Measurements from ENCODE around the gene ANKS1A. TPM values are rescaled to one million over a fixed set of nuclear protein-coding genes. Genes with fewer than 3 reads are reported as not detected.

Gene ANKS1A
- polyA plus RNA-seq, 1 donor: 42.0 TPM

DNA sequence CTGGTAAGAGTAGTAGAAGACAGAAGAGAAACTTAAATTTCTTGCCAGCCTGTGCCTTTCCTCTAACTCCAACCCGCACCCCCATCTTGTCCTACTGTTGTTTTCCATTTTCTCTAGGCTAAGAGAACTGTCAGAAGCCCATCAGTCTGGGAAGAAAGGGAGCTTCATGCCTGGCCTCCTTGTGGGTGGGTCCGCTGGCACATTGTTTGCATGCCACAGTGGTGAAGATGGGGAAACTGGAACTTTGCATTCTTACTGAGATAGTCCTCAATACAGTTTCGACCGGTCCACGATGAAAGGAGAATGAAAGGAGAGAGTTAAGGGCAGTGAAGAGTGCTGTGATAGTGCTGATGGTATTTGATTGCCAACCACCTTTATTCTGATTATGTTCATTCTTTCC is 149.0 kb downstream of the ANKS1A start:
- DNase-seq: no peak

GRCh38 chr6:35040398-35040797 is 151.3 kb downstream of the ANKS1A start:
- DNase-seq: no peak

GRCh38 chr6:35041086-35041861 is 152.2 kb downstream of the ANKS1A start:
- no peak for DNase-seq

DNA sequence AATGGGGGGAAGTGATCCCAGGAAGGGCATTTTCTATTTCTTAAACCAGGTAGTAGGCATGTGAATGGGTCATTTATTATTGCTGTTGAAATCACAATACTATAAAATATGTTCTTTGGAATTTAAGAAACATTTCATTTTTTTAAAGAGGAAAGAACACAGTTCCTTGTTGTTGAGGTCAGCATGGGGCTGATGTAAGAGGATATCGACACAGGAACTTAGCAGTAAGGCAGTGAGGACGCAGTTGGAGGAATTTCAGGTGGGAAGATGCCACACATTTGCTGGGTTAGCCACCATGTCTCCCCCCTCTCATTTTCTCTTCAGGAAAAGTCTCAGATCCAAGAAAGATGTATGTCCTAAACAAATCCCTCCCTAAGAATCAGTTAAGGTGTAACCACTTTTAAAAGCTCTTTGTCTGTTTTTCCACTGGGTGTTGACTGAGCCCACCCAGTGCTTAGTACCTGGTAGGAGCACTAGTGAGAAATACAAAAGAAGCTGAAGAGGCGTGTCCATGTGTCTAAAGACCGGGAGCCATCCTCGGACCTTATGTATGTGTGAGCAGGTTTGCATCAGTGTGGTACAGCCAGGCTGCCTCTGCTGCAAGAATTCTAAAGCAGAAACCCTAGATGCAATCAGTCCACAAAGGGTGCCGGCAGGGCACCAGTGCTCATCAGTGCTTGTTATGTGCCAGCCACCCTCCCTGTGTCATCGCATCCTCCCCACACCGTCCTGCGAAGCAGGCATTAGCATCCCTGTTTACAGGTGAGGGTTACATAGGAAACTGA is 153.2 kb downstream of the ANKS1A start:
- DNase-seq: no peak

- no peak for DNase-seq
Observed at GRCh38 chr6:35043381-35044130, 154.5 kb downstream of the ANKS1A start.

GRCh38 chr6:35044145-35044745 is 155.2 kb downstream of the ANKS1A start:
- DNase-seq: no peak

- no peak for DNase-seq
Observed at GRCh38 chr6:35044761-35045421, 155.8 kb downstream of the ANKS1A start.

GRCh38 chr6:35046103-35046502 is 157.0 kb downstream of the ANKS1A start:
- DNase-seq: no peak

- DNase-seq: no peak
Observed at GRCh38 chr6:35046862-35047261, 157.8 kb downstream of the ANKS1A start.

DNA sequence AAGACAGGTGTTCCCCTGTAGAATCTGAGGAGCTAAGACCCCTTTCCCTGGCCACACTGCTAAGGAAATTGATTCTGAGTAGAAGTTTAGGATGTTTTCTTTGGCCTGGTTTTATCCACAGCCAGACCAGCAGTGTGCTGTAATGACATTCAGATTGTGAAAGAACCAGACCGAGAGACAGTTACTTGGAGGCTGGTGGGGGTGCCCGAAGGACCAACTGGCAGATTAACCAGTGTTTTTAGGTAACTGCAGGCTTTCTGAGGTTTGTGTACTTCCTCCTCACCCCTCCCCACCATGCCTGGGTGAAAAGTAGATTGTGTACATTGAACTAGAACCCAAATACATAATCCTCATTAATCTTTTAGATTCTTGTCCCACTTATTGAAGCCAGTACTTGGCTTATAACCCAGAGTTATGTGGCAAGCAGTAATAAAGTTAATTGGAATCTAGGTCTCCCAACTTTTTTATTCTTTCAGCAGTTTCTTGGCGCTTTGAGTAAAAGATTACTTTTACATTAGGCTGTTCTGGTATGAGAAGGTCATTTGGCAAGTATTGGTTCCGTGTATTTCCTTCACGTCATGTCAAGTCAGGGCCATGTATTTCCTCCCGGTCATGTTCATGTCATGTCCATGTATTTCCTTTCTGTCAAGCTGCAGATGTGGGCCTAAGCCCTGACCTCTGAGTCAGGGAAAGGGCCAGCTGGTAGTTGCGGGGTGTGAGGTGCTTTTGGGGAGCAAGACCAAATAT is 158.4 kb downstream of the ANKS1A start:
- DNase-seq: no peak

GRCh38 chr6:35048031-35048613 is 159.1 kb downstream of the ANKS1A start:
- DNase-seq: no peak

DNA sequence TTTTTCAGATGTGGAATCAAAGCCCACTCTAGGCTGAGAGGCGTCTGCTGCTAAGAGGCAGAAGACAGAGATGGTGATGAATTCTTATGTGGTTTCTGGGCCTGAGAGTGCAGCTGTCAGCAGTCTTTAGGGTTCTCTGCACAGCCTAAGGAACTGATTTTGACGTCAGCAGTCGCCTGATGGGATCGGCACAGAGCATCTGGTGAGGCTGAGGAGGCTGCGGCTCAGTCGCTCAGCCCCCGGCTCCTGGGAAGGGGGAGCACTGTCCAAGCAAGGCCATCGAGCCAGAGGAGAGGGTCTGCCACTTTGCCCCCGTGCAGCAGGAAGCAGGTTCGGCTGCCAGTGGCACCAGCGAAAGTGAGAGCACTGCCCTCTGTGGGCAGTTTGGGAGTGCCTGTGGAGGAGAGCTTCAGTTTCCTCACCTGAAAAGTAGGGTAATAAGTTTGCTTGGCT is 159.6 kb downstream of the ANKS1A start:
- DNase-seq: no peak

DNA sequence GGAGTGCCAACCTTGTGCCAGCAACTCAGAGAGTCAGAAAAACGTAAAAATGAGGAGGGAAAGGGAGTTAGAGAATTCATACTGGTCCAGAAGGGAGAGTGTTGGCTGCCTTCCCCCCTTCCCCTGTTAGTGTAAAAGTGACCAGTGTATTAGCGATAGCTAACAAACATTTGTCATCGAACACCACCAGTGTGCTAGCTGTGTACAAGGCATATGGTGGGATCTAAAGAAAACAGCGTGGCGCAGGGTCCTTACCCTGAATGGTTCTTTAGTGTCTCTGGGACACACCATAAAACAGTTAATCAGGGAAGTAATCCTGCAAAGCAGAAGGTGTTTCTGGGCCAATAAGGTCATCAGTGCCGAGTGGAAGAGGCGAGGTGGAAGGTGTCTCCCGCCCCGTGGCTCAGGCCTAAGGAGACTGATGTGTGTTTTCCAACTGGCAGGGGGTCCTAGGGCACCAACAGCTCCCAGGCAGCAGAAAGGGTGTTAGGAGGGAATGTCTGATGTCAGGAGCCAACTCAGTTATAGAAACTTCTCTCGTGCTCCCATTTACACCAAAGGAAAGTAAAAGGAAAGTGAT is 160.2 kb downstream of the ANKS1A start:
- no peak for DNase-seq

DNA sequence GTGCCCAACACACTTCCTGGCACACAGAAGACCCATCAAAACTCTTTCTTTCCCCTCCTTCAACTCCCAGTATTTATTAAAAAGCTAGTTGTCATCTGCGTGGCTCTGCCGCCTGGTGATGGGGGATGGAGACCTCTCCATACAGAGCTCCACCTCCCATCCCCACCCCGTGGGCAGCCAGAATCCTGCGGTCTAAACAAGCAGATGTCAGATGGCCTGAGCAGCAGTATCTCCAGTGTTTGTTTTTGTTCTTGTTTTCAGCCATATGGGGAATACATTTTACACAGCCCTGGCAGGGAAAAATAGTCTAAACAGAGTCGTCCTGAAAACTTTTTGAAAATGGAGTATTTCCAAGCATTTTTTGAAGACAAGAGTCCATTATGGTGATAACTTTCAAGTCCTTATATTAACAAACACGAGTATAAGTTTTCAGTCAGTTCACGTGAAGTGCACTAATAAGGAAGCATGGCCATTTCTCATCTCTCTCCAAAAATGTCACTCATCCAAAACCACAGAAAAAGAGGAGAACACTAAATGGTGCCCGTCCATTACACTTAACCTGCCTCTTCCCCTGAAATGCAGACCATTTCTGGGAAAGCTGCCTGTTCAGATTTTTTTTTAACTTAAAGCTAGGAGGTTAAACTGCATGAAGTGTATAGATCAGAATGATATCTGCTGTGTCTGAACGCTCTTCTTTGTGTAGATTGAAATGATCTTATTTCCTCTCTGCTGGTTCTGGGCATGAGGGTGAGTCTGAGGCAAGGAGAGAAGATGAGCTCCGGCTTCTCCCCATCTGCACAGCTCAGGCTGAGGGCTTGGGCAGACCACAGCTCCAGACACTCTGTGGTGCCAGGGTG is 161.1 kb downstream of the ANKS1A start:
- DNase-seq: no peak

DNA sequence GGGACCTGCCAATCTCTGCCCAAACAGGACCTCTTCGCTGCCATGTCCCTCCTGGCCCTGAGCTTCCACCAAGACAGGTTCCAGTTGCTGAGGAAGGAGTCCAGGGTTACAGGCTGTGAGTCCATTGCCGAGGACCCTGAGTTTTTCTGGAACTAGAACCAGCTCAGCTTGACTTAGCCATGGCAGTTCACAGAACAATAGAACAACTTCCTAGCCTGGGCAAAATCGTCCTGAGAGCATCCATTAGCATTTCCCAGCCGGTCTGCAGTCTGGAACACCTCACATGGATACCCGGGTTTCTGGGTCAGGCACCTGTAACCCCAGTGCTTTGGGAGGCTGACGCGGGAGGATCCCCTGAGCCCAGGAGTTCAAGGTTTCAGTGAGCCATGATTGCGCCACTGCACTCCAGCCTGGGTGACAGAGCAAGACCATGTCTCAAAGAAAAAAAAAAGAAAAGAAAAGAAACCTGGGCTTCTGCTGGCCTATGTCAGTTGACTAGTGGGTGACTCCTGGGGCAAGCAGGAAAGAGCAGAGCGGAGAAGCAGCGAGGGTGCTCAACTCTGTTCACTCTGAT is 161.8 kb downstream of the ANKS1A start:
- DNase-seq: no peak

DNA sequence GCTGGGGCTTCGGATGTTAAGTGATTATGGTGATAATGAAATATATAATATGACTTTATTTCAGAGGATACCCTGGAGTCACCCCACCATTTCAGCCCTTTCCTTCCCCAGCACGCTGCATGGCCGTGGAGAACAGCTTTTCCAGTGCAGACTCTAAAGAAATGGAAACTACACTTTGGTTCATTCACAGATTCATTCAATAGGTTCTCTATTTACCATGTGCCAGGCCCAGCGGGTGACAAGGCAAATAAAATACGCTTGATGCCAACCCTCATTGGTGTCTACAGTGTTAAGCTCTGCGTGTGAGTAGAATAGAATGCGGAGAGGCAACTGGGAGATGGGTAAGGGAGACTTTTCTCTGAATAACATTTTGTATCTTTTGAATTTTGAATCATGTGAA is 162.3 kb downstream of the ANKS1A start:
- no peak for DNase-seq

GRCh38 chr6:35051997-35052583 is 163.0 kb downstream of the ANKS1A start:
- no peak for DNase-seq

All from left kidney (tissue), 2 donors.